GM12878 (cell line): Measurements from ENCODE around the gene CNTNAP5.

ENCODE experiments used
- CTCF ChIP-seq, 3 experiments: IDR thresholded peaks in 2 of 3; conservative IDR thresholded peaks in 1 of 3; 2 replicates each; pipeline ENCODE4 v1.5.1; 2011; ENCODE audit warnings: low read depth in 3 of 3, low read length in 3 of 3, mild to moderate bottlenecking in 3 of 3, control low read depth in 2 of 3, moderate library complexity in 2 of 3, inconsistent platforms in 1 of 3, mixed read lengths in 1 of 3; ENCODE audit not compliant: control insufficient read depth in 2 of 3, insufficient read depth in 1 of 3; ENCODE audit errors: extremely low read depth in 1 of 3
- EP300 ChIP-seq, 2 experiments: fragments of 150-350 bp in 1 of 2; IDR thresholded peaks; 2 replicates each; pipeline ENCODE4 v1.6.1; 2011 to 2012; ENCODE audit warnings: low read depth in 2 of 2, low read length in 2 of 2, borderline replicate concordance in 1 of 2, improper control_type of control experiment in 1 of 2, inconsistent platforms in 1 of 2; ENCODE audit not compliant: control insufficient read depth in 1 of 2
- FOS ChIP-seq: IDR thresholded peaks from 3 replicates; pipeline ENCODE4 v1.6.1; 2011; ENCODE audit warnings: borderline replicate concordance; ENCODE audit not compliant: insufficient read length; ENCODE audit errors: extremely low read depth
- NFYB ChIP-seq: IDR thresholded peaks from 2 replicates; pipeline ENCODE4 v1.6.1; 2011; ENCODE audit warnings: low read depth, mild to moderate bottlenecking, low read length, improper control_type of control experiment, moderate library complexity; ENCODE audit not compliant: insufficient read depth
- SIN3A ChIP-seq: IDR thresholded peaks from 2 replicates; pipeline ENCODE4 v1.6.1; 2012; ENCODE audit warnings: low read depth, low read length, improper control_type of control experiment
- USF2 ChIP-seq: IDR thresholded peaks from 2 replicates; pipeline ENCODE4 v1.6.1; 2011; ENCODE audit warnings: low read depth, low read length, improper control_type of control experiment, borderline replicate concordance

GRCh38 chr2:124024561-124025170 lies 421 bp upstream of the CNTNAP5 start:
- no peak for TF ChIP-seq CTCF (IDR thresholded peaks at IDR 0.05 in 2 of 3, conservative IDR thresholded peaks at IDR 0.05 in 1 of 3; ENCODE audit: control insufficient read depth in 2 of 3, extremely low read depth in 1 of 3, insufficient read depth in 1 of 3, low read depth in 3 of 3, low read length in 3 of 3)
- TF ChIP-seq SIN3A, result no peak
- TF ChIP-seq EP300 (IDR thresholded peaks at IDR 0.05; ENCODE audit: borderline replicate concordance in 1 of 2, control insufficient read depth in 1 of 2, low read depth in 2 of 2, low read length in 2 of 2), result no peak
- no peak for TF ChIP-seq FOS
- no peak for TF ChIP-seq USF2
- TF ChIP-seq NFYB, result no peak
